ENCODE results near the gene ARL8B. TPM values are rescaled to one million over a fixed set of nuclear protein-coding genes. Genes with fewer than 3 reads are reported as not detected.
"Not testable (repeated sequence)": the region's sequence is repeated elsewhere in the genome, so short reads cannot be mapped to it uniquely, and the experiment has no call there.

Gene ARL8B
- total RNA-seq, 3 donors from 2014 or later: 49.3 to 68.5 (median 57.6) TPM

DNA sequence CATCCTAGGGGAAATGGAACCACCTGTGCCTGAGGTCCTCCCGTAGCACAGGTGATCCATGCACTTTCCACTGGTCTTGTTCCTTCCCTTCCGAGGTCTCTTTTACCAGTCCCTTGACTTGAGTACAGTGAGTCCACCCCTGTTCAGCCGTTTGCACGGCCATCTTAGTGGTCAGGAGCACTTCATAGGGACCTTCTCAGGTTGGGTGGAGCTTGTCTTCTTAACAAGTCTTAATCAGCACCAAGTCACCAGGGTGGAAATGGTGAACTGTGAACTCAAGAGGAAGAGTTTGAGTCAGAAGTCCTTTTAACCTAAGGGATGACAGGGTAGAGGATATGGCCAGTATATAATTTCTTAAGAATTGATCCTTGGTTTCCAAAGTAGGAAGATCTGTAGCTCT, 21.4 kb downstream of the ARL8B start:
- Histone ChIP-seq H3K4me3 (no peak overlapping the region), H3K36me3 (ENCODE audit: low read depth) (no peaks in the 10 kb centered on the region), H3K9me3 (no peaks in the 10 kb centered on the region), H3K4me1 (ENCODE audit: low read depth) (peaks cover 3% of the 10 kb centered on the region)
- TF ChIP-seq, protein P1, sequence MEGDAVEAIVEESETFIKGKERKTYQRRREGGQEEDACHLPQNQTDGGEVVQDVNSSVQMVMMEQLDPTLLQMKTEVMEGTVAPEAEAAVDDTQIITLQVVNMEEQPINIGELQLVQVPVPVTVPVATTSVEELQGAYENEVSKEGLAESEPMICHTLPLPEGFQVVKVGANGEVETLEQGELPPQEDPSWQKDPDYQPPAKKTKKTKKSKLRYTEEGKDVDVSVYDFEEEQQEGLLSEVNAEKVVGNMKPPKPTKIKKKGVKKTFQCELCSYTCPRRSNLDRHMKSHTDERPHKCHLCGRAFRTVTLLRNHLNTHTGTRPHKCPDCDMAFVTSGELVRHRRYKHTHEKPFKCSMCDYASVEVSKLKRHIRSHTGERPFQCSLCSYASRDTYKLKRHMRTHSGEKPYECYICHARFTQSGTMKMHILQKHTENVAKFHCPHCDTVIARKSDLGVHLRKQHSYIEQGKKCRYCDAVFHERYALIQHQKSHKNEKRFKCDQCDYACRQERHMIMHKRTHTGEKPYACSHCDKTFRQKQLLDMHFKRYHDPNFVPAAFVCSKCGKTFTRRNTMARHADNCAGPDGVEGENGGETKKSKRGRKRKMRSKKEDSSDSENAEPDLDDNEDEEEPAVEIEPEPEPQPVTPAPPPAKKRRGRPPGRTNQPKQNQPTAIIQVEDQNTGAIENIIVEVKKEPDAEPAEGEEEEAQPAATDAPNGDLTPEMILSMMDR (IDR thresholded peaks at IDR 0.05): no peak
- DNase-seq (no peak), ATAC-seq (peak; percentile 34)
- intact Hi-C loops (cut with DNase I, micrococcal nuclease): no loop called here

GRCh38 chr3:5144316-5144994, 22.4 kb downstream of the ARL8B start:
- Histone ChIP-seq H3K4me1 (ENCODE audit: low read depth) (peaks cover 3% of the 10 kb centered on the region), H3K9me3 (no peaks in the 10 kb centered on the region), H3K4me3 (no peak overlapping the region), H3K36me3 (ENCODE audit: low read depth) (no peaks in the 10 kb centered on the region)
- DNase-seq: no peak
- no peak for ATAC-seq
- intact Hi-C loops (cut with DNase I, micrococcal nuclease): no loop called here
- TF ChIP-seq, protein P1 (IDR thresholded peaks at IDR 0.05): no peak

- ATAC-seq (no peak), DNase-seq (no peak)
- Histone ChIP-seq H3K9me3 (no peaks in the 10 kb centered on the region), H3K4me1 (ENCODE audit: low read depth) (peaks cover 3% of the 10 kb centered on the region), H3K36me3 (ENCODE audit: low read depth) (no peaks in the 10 kb centered on the region), H3K4me3 (no peak overlapping the region)
- TF ChIP-seq, protein P1 (IDR thresholded peaks at IDR 0.05): no peak
- intact Hi-C loops (cut with DNase I, micrococcal nuclease): no loop called here
These were observed 23.0 kb downstream of the ARL8B start for GRCh38 chr3:5145120-5145519.

- H3K36me3 ChIP-seq (ENCODE audit: low read depth); H3K9me3 ChIP-seq; intact Hi-C loops (cut with DNase I, micrococcal nuclease); H3K4me3 ChIP-seq; DNase-seq; ATAC-seq; H3K4me1 ChIP-seq (ENCODE audit: low read depth): not testable (repeated sequence)
These were observed 25.1 kb downstream of the ARL8B start for GRCh38 chr3:5147152-5147551.

GRCh38 chr3:5149306-5149880, 27.3 kb downstream of the ARL8B start:
- TF ChIP-seq, protein P1 (IDR thresholded peaks at IDR 0.05): no peak
- DNase-seq (no peak), ATAC-seq (no peak)
- no peak overlapping the region for H3K4me3 ChIP-seq
- intact Hi-C loops (cut with DNase I, micrococcal nuclease): no loop called here
- no peaks in the 10 kb centered on the region for H3K36me3 ChIP-seq (ENCODE audit: low read depth)
- H3K9me3 ChIP-seq: no peaks in the 10 kb centered on the region
- no peaks in the 10 kb centered on the region for H3K4me1 ChIP-seq (ENCODE audit: low read depth)

DNA sequence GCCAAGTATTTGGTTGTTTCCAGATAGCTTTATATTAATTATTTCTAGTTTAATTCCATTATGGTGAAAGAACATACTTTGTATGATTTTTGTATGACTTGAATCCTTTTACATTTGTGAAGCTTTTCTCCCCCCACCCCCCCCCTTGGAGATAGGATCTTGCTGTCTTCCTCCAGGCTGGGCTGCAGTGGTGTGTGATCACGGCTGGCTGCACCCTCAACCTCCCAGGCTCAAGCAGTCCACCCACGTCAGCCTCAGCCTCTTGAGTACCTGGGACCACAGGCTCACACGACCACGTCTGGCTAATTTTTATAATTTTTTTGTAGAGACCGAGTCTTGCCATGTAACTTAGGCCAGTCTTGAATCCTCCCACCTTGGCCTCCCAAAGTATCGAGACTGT, 29.5 kb downstream of the ARL8B start:
- ATAC-seq: no peak
- intact Hi-C loops (cut with DNase I, micrococcal nuclease): no loop called here
- Histone ChIP-seq H3K4me3 (no peak overlapping the region), H3K36me3 (ENCODE audit: low read depth) (no peaks in the 10 kb centered on the region), H3K9me3 (no peaks in the 10 kb centered on the region), H3K4me1 (ENCODE audit: low read depth) (no peaks in the 10 kb centered on the region)
- DNase-seq: no peak
- TF ChIP-seq, protein P1 (IDR thresholded peaks at IDR 0.05): no peak

Data from mucosa of descending colon (tissue), 3 donors.